GM13976 (cell line): Measurements from ENCODE around the gene HTT.

Source experiments
- DNase-seq: peaks from one replicate; pipeline ENCODE4 v3.0.0; 2012; ENCODE audit warnings: low spot score
- in situ Hi-C: fragments of 300-500 bp; cut with MboI; formaldehyde crosslinking; loops from one replicate; pipeline ENCODE4 v1.12.0; 2022; ENCODE audit warnings: low sequenced_read_pairs, mixed read lengths, inconsistent platforms; ENCODE audit not compliant: unreplicated experiment
- TF ChIP-seq, protein P1 (sequence below): IDR thresholded peaks from 2 replicates; pipeline ENCODE4 v1.5.1; 2012; ENCODE audit warnings: borderline replicate concordance, mild to moderate bottlenecking; ENCODE audit not compliant: insufficient read depth; ENCODE audit errors: extremely low read depth, missing control alignments, control extremely low read depth

Gene HTT

DNA sequence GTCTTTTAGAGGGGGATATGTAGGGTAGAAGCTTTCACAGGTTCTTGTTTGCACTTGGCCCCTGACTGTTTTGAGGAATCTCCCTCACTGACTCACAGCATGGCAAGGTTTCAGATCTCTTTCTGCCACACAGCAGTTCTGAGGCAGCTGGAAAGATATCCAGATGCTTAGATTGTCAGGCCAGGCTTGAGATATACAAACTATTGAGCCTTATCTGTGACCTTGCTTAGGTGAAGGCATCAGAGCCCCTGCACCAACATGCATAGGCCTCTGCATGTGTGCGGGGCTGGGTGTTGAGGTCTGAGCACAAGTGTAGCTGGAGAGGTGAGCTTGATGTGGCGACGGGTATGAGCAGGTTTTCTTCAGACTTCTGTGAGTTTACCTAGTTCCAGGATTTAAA, 93.5 kb downstream of the HTT start:
- DNase-seq: no peak
- in situ Hi-C loops: no loop called here
- TF ChIP-seq, protein P1, sequence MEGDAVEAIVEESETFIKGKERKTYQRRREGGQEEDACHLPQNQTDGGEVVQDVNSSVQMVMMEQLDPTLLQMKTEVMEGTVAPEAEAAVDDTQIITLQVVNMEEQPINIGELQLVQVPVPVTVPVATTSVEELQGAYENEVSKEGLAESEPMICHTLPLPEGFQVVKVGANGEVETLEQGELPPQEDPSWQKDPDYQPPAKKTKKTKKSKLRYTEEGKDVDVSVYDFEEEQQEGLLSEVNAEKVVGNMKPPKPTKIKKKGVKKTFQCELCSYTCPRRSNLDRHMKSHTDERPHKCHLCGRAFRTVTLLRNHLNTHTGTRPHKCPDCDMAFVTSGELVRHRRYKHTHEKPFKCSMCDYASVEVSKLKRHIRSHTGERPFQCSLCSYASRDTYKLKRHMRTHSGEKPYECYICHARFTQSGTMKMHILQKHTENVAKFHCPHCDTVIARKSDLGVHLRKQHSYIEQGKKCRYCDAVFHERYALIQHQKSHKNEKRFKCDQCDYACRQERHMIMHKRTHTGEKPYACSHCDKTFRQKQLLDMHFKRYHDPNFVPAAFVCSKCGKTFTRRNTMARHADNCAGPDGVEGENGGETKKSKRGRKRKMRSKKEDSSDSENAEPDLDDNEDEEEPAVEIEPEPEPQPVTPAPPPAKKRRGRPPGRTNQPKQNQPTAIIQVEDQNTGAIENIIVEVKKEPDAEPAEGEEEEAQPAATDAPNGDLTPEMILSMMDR: no peak

DNA sequence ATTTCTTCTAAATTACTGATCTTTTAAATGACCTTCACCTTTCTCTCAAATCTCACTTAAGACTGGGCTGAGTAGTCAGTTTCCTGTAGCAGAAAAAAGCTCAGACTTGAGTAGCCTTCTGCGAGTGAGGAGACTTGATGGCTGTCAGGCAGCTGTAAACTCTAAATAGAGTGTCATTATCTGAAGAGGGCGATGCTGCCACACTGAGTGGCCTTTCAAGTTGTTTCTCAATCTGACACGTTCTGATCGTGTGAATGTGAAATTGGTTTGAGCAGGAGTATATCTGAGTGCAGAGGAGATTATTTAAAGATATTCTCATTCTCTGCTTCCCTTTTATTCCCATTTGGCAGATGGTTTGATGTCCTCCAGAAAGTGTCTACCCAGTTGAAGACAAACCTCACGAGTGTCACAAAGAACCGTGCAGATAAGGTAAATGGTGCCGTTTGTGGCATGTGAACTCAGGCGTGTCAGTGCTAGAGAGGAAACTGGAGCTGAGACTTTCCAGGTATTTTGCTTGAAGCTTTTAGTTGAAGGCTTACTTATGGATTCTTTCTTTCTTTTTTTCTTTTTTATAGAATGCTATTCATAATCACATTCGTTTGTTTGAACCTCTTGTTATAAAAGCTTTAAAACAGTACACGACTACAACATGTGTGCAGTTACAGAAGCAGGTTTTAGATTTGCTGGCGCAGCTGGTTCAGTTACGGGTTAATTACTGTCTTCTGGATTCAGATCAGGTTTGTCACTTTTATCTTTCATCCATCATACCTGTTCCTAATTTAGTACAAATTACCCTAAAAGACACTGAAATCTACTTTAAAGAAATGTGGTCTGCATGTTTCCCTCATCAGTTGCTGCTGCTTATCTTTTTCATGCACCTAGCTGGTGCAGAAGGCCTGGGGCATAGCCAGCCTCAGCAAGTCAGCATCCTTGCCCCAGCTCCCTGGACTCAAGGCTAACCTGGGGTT, 100.2 kb downstream of the HTT start:
- in situ Hi-C loops: no loop called here
- TF ChIP-seq, protein P1: no peak
- DNase-seq: no peak

GRCh38 chr4:3176367-3177229, 102.1 kb downstream of the HTT start:
- TF ChIP-seq, protein P1: no peak
- in situ Hi-C loops: no loop called here
- DNase-seq: no peak

DNA sequence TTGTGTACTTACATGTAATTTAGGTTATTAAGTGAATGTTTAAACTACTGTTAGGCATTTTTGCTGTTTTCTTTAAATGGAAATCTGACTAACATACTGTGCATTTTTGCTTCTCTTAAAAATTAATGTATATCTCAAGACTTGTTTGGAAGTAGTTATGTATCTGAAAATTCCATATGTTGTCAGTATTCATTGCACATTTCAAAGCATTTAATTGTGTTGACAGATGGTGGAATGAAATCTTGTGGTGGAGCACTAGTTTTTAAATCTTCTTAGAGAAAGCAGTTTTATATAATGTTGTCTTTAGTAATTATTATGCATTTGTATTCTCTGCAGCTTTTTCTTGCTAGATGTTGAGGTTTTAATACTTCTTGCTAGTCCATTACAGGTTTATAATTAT, 102.9 kb downstream of the HTT start:
- in situ Hi-C loops: no loop called here
- TF ChIP-seq, protein P1: no peak
- no peak for DNase-seq

DNA sequence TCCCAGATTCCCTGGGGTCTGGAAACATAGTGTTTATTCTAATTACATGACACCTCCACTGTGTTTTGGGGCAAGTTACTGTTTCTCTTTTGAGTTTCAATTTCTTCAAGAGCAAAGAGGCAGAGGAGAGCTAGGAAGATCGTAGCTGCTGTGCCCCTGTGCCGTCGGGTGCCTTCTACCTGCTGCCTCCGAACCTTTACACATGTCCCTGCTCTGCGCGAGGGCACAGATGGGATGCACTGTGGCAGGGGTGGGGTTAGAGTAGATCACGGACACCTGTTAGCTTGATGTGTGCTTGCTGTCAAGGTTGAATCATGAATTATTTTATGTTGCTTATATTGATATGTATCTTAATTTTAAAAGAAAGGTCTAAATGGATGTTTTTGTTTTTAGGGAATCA, 103.4 kb downstream of the HTT start:
- TF ChIP-seq, protein P1: no peak
- in situ Hi-C loops: no loop called here
- no peak for DNase-seq

DNA sequence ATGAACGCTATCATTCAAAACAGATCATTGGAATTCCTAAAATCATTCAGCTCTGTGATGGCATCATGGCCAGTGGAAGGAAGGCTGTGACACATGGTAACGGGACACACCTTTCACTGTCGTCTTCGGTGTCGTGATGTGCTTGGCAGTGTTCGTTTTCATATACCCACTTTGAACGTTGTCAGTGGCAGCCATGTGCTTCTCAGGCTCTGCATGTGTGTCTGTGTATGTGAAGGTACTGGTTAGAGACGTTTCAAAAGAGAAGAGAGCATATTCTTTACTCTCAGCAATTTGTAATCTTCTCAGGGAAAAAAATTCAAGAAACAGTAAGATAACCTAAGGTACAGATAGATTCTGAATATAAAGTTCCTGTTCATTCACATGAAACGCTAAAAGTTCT, 103.9 kb downstream of the HTT start:
- no peak for DNase-seq
- TF ChIP-seq, protein P1: no peak
- in situ Hi-C loops: no loop called here
